RKO (cell line): ENCODE data around the gene OSBP2.

Experiments used
- DNase-seq: peaks from one replicate; pipeline ENCODE4 v3.0.0-alpha.2; 2016; ENCODE audit warnings: low spot score

Gene OSBP2

DNA sequence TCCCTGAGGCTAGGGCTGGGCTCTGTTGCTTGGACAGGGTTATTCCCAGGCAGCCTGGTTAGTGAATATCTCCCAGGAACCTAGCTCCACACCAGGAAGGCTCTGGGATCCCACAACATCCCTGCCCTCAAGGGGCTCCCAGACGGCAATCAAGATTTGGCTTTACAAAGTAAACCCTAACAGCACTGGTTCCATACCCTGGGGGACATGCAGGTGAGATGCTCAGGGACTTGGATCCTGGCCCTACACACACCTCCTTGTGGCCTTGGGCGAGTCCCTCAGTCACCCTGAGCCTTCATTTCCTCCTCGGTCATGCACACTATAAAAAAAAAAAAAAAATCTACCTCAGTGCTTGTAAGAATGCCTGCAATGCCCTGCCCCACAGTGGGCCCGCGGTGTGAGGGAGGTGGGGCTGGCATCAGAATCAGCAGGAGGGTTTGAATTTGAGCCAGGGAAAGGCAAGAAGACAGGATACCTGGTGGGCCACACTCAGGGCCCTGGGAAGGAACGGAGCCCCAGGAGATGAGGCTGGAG lies 187.6 kb downstream of the OSBP2 start:
- no peak for DNase-seq

DNA sequence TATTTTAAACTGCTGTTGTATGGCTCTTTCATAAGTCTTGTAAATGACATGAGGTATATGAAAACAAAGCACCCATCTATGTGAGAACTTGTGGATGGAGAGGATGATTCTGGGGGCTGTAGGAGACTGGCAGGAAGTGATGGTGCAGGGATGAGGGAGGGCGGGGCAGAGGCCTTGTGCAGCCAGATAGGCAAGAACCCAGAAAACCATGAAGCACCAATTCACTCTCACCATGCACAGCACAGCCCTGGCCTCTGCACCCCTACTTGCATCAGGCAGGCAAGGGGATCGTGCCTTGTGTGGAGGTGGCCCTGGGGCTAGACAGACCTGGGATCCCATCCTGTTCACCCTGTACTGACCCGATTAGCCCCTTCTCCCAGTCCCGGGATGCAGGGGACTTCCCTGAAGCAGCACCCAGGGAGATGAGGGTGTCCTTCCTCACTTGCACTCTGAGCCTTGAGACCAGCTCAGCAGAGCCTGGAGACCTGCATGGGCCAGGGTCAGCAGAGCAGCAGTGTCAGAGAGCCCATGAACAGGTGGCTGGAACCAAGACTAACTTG lies 188.4 kb downstream of the OSBP2 start:
- DNase-seq = no peak

DNA sequence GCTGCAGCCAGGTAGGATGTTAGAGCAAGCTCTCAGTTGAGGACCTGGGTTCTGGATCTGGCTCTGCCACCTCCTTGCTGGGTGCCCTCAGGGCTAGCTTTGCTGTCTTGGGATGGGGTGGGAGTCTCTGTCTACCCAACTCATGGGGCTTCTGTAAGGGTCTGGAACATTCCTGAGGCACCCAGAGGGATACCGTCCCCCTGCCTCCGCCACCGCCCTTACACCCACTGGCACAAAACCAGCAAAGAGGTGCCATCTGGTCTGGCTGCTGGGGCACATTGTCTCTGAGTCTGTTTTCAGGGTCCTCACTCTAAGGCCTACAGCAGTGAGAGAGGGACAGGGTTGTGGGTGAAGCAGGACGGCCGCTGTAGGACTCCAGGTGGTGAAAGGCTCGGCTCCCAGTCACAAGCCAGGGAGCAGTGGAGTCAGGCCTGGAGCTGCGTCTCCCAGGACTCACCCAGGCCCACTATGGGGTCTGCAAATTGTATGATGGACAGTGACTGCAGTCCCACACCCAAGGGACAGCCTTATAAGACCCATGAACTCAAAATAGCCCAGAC lies 189.0 kb downstream of the OSBP2 start:
- DNase-seq = no peak

DNA sequence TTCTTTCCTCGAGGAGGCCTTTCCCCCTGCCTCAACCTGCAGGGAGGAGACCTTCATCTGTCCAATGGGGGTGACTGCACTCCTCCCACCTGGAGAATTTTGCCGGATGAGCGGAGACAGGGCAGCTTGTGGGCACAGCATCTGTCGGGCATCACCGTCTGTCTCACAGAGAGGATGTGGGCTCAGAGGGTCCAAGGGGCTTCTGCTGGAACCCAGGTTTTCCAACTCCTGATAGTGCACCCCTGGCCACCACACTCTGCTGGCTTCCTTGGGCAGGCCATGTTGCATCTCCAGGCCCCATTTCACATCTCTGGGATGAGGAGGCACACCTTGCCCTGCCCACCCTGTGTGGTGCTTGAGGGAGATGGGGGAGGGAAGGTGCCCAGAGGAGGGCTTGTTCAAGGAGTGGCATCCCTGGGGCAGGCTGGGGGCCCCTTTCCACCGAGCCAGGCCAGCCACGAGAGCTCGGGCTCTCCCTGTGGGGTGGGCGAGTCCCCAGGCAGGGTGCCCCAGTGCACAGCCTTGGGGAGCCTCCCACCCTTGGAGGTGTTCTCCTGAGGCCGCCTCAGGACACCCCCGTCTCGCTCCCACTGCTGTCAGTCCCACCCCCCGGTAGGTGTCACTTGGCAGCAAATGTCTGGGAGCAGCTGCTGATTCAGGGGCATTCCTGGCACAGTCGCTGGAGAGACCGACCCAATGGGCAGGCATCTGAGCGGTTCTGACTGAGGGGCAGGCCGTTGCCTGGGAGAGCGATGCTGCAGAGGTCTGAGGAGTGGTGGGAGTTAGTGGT lies 189.7 kb downstream of the OSBP2 start:
- no peak for DNase-seq

DNA sequence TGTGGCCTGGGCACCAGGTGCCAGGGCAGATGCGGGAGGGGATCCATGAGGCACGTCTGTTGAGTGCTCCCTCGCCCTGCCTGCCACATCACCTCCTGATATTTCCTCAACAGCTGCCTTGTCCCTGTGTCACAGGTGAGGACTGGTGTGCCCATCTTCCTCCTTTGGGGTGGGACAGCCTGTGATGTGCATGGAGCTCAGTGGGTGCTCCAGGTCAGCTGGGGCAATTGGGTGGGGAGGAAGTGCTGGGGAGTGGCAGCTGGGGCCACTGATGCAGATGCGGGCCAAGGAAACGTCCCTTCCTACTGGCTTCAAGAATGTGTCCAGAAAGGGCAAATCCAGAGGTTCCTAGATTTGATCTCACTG lies 190.3 kb downstream of the OSBP2 start:
- no peak for DNase-seq

DNA sequence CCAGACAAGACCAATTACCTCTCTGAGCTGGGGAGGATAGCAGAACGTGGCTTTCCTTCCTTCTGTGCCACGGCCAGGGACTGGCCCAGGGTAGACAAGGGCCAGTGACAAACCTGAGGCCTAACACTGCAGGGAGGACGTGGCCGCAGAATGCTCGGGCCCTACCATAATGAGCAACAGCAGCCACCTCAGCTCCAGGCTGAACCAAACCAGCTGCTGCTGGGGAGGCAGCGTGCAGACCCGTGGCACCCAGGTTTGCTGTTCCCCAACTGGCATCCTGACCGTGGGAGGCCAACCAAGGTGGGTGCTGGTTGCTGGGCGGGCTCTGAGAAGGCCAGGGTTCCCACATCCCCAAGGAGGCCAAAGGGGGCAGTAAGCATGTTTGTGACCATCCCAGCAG lies 190.9 kb downstream of the OSBP2 start:
- DNase-seq = no peak

DNA sequence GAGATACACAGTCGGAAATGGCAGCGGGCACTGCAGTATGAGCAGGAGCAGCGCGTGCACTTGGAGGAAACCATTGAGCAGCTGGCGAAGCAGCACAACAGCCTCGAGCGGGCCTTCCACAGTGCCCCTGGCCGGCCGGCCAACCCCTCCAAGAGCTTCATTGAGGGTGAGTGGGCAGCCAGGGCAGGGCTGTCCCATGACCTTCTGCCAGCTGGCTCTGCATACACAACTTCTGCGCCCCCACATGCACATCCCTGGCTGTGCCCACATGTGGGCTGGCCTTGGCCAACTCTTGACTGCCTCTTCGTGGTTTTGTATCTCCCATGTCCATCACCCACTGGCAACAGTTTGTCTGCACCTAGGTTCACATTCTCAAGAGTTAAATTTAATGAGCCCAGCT lies 192.8 kb downstream of the OSBP2 start:
- no peak for DNase-seq

DNA sequence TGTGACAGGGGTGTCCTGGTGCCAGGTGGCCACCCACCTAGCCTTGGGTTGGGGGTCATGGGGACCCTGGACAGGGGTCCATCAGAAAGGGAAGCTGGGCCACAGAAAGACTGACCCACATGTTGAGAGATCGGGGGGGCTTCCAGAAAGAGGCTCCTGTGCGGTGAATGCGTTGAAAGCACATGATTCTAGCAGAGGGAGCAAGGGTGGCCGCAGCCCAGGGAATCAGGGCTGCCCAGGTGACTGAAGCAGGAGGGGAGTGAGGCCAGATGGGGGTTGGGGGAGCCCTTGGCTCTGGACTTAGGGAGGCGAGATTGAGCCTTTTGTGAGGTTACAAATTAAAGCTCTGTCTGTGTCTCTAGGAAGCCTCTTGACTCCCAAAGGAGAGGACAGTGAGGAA lies 193.2 kb downstream of the OSBP2 start:
- DNase-seq = no peak

DNA sequence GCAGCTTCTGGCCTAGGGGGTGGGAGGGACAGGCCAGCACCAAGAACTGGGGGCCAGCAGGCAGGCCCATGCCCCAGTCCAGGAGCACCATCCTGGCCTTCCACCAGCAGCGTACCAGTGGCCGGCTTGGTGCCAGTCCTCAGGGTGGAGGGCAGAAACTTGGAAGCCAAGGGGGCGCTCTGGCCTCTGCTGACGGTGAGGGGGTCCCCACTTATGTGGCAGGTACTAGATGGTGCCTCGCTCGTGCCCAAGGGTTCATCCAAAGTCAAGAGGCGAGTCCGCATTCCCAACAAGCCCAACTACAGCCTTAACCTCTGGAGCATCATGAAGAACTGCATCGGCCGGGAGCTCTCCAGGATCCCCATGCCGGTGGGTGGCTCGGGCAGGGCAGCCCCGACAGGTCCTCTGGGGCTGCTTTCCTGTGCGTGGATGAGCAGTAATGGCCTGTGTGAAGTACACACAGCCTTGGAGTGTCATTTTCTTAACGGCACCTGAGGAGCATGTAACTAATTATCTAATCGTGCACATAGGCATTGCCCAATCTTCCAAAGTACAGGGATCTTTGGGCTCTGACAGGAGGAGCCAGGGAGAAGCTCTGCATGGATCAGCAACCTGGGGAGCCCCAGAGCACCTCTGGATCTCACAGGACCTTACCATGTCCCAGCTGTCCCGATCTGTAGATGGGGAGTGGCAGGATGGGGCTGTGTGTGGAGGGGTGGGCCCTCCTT lies 194.8 kb downstream of the OSBP2 start:
- DNase-seq = no peak

DNA sequence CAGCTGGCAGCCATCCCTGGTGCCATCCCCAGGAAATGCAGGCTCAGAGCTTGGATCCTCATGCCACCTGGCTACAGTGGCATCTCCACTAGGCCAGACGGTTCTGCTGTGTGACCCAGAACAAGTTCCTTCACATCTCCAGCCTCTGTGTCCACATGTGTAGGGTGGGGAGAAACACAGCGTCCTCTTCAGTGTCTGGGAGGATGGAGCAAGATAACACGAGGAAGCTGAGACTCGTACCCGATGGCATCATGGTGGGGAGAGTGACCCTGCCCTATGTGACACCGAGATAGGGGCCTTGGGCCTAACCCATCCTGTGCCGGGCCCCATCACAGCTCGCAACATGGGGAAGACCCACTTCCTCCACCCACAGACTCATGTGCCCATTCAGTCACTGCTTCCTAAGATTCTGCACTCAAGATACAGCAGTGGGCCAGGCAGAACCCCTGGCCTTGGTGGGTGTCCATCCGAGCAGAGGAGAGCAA lies 195.4 kb downstream of the OSBP2 start:
- no peak for DNase-seq

DNA sequence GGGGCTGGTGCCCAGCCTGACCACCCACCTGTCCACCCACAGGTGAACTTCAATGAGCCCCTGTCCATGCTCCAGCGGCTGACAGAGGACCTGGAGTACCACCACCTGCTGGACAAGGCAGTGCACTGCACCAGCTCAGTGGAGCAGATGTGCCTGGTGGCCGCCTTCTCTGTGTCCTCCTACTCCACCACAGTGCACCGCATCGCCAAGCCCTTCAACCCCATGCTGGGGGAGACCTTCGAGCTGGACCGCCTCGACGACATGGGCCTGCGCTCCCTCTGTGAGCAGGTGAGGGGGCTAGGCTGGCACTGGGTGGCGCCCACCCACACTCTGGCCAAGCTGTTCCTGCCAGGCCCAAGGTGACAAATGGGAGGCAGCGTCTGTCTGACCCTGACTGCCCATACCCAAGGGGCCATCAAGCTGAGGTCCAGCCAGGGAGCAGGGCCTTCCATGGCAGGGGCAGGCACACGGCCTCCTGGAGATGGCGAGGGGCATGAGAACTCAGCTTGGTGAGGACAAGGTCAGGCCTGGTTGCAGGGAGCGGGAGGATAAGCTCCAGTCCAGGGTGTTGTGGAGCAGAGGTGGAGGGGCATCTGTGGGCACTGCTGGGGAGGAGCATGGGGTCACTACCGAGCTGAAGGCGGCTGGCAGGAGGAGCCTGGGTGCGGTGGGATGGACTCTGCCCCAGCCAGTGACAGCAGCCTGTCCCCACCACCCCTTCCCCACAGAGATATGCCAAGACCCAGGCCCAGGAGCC lies 196.2 kb downstream of the OSBP2 start:
- no peak for DNase-seq

DNA sequence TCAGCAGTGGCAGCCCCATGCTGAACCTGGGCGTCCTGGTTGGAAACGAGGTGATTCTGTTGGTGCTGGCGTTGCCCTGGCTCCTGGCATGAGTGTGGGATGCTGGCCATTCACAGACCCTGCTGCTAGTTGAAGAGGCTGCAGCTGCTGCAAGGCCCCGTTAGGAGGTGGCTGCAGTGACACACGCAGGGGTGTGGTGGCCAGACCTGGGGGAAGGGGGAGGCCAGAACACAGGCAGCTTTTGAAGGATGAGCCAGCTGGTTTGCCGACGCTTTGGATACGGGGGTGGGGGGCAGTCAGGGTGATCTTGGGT lies 196.7 kb downstream of the OSBP2 start:
- no peak for DNase-seq

DNA sequence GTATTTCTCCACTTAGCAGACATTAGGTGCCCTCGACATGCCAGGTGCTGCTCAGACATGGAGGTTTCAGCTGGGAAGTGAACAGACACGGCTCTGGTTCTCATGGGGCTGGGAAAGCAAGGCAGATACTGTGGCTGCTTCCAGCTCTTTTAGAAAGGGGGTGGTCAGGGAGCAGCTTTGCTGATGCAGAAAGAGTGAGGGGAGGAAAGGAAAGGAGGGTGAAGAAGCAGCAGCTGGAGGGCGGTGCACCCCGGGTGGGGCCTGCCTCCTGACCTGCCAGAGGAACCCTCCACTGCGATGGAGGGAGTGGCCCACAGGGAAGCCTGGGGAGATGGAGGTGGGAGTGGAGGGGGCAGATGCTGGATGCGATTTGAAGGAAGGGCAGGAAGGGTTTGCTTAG lies 197.1 kb downstream of the OSBP2 start:
- no peak for DNase-seq

DNA sequence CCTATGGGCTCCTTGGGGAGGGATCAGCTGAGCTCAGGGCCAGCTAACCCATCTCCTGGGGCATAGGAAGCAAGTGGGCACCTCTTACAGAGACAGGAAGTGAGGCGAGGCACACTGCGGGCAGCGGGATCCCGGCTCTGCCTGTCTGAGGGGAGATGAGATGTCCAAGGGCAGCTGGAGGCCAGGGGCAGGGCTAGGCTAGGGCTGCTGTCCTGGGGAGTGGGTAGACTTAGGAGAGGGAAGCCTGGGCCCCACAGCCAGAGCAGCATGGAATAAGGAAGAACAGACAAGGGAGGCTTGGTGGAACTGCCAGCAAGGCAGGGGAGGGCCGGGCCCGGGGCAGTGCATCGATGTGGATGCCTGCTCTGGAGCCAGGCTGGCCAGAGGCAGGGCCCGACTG lies 197.6 kb downstream of the OSBP2 start:
- DNase-seq = no peak

DNA sequence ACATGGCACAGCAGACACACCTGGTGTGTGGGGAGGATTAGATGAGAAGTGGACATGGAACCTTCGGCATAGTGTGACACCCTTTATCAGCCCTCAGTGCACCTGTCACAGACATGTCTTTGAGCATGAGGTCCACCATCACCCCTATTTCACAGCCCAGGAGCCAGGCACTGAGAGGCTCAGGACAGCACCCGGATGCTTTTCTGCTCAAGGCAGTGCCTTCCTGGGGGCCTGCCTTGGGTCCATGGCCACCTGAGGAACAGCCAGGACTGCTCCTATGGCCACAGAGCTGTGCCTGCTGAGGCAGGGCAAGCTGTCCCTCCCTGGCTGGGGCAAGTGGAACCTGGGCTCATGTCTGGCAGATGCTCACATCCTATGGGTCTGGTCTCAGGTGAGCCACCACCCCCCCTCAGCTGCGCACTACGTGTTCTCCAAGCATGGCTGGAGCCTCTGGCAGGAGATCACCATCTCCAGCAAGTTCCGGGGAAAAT lies 198.1 kb downstream of the OSBP2 start:
- DNase-seq = no peak

DNA sequence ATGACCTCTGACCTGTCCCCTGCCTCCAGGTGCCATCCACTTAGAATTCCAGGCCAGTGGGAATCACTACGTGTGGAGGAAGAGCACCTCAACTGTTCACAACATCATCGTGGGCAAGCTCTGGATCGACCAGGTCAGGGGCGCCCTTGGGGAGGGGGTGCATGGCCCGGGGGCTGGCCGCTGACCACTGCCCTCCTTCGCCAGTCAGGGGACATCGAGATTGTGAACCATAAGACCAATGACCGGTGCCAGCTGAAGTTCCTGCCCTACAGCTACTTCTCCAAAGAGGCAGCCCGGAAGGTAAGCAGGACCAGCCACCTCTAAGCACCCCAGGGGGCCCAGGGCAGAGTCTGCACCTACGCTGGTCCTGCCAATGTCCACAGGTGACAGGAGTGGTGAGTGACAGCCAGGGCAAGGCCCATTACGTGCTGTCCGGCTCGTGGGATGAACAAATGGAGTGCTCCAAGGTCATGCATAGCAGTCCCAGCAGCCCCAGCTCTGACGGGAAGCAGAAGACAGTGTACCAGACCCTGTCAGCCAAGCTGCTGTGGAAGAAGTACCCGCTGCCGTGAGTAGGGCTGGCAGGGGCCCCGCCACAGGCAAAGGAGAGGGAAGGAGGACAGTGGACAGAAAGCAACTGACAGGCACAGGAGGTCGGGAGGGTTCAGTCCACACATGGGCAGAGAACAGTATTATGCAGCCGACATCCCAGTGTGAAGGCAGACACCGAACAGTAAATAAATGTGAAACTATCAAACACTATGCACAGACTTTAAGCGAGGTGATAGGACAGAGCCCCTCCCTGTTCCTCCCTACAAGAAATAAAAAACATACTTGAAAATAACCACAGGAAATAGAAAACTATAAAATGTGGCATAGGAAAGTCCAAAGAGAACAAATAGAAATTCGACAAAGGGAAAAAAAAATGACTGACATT lies 199.0 kb downstream of the OSBP2 start:
- no peak for DNase-seq

DNA sequence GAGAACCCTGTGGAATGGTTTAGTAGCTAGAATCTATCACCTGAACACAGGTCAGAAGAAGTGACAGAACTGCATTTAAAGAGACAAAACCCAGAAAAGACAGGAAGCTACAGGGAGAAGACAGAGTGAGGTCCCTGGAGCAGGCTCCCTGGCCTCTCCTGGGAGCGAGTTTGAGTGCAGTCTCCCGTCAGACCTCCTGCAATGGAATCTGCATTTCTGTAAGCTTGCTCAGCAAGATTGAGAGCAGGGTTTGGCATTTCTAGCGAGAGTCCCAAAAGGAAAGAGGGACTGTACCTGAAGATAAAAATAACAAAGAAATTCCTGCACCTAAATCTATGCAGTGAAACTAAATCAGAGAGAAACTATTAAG lies 199.7 kb downstream of the OSBP2 start:
- no peak for DNase-seq

DNA sequence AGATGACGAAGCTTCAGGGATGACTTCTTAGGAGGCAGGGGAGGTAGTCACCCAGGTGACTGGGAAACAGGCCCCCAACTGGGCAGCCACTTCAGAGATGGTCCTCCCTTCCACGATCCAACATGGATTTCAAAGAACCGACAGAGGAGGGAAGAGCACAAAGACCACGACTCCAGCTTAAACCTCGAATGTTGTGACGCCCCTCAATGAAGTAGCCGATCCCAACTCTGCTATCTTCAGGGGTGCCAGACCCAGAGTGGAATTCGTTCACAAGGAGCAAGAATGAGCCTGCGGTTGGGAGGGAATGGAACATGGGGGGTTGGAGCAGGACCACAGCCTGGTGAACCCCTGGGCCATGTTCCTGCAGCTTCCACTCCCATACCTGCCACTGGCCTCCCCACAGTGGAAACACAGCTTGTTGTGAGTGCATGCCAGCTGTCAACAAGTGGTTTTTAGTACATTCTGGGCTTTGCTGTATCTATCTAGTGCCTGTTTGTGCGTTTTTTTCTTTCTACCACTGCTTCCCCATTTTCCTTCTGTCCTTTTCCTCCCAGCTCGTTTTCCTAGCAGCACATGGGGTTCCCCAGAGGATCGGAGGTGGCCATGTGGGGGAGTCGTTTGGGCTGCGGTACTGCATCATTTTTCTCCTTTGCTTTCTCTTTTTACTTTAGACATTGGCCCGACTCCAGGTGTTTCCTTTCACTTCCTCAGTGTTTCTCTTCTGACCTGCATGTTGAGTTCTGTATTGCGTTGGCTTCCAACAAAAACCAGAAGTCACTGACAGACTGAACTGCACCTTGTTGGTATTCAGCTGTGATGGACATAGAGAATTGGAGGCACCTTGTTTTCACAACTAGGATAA lies 208.1 kb downstream of the OSBP2 start:
- no peak for DNase-seq

DNA sequence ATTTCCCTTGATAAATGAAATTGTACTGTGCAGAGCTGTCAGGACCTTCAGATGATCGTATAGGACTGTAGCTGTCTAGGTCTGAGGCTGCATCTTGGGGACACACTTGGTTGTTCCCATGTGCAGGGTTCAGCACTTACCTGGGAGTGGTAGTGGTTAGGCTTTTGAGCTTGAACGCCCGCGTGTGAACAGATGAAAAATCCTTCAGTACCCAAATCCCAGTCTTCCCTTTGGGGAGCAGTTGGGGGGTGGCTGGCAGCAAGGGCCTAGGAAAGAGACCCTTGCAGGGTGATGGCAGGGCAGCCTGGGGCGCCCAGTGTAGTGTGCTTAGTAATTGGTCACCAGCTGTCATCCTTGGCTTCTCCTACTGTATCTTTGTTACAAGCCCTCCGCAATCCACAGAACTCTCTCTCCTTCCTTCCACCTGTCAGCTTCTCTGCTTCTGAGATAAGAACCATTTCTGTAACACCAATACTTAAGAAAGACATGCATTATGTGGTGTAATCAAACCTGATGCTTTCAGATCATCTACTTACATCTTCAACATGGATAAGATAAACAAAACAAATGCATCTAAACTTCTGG lies 209.3 kb downstream of the OSBP2 start:
- DNase-seq = no peak
